GM19238 (cell line): ENCODE measurements around the gene HNRNPLL.
"Not testable (repeated sequence)": the region's sequence is repeated elsewhere in the genome, so short reads cannot be mapped to it uniquely, and the experiment has no call there.

ENCODE experiments used
- DNase-seq: peaks from one replicate; pipeline ENCODE4 v3.0.0; 2011; ENCODE audit warnings: low spot score; ENCODE audit not compliant: insufficient read length

Gene HNRNPLL

GRCh38 chr2:38602732-38603401 is at the start of gene HNRNPLL:
Gene HNRNPLL, minus strand, starts transcription at chr2:38602928. Its CDS starts 302 bp downstream, at chr2:38602626.
- DNase-seq, result peak; percentile 85

GRCh38 chr2:38650717-38651116 is 48.0 kb upstream of the HNRNPLL start:
- DNase-seq, result no peak

DNA sequence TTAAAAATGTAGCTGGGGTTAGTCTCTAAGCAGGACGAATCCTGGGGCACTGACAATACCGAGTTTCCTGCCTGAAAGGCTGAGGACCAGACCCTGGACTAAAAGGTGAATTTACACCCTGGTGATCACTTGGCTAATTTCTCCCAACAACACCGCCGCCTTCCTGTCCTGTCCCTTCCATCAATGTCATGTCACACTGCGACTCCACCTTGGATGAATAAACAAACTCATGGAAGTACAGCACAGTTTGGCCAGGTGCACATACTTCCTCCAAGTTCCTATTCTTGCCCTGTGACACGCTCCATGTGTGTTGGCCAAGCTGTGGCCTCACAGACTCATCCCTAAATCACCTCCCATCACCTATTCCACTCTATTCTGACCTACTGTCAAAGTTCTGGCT is 47.3 kb upstream of the HNRNPLL start:
- DNase-seq, result no peak

DNA sequence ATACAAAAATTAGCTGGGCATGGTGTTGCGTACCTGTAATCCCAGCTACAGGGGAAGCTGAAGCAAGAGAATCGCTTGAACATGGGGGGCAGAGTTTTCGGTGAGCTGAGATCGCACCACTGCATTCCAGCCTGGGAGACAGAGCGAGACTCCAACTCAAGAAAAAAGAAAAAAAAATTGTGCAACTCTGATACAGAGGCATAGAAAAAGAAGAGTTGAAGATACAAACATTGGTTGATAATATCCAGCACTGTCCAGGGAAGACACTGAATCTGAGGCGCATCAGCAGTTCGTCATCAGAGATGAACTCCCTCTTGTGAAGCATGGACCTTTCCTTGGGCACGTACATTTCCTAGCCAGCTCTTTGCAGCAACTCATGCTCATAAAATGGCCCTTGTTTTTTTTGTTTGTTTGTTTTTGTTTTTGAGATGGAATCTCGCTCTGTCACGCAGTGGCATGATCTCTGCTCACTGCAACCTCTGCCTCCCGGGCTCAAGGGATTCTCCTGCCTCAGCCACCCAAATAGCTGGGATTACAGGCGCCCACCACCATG is 46.5 kb upstream of the HNRNPLL start:
- DNase-seq, result no peak

GRCh38 chr2:38648107-38648761 is 45.5 kb upstream of the HNRNPLL start:
- no peak for DNase-seq

DNA sequence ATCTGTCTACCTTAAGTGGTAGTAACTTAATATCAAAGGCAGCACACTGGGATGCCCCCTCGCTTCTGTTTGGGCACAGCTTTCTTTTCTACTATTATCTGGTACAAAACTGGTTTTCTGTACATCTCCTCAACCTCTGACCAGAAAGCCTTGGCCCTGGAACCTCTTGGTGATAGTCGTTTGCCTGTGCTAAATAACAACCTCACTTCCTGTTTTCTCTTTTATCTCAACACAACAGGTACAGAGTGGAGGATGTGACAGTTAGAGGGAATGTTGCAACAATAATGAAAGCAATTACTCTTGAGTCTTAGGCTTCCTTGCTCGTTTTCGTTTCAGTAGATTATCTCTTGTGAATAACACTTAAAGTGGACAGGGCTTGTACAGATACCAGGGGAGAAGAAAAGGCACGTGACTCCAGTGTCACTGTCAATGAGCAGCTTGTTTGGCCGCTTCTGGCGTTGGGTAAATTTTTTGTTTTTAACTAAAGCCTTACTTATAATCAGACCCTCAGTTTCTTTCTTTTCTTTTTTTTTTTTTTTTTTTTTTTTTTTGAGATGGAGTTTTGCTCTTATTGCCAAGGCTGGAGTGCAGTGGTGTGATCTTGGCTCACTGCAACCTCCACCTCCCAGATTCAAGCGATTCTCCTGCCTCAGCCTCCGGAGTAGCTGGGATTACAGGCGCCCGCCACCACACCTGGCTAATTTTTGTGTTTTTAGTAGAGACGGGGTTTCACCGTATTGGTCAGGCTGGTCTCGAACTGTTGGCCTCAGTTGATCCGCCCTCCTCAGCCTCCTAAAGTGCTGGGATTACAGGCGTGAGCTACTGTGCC is 41.2 kb upstream of the HNRNPLL start:
- DNase-seq, result not testable (repeated sequence)

DNA sequence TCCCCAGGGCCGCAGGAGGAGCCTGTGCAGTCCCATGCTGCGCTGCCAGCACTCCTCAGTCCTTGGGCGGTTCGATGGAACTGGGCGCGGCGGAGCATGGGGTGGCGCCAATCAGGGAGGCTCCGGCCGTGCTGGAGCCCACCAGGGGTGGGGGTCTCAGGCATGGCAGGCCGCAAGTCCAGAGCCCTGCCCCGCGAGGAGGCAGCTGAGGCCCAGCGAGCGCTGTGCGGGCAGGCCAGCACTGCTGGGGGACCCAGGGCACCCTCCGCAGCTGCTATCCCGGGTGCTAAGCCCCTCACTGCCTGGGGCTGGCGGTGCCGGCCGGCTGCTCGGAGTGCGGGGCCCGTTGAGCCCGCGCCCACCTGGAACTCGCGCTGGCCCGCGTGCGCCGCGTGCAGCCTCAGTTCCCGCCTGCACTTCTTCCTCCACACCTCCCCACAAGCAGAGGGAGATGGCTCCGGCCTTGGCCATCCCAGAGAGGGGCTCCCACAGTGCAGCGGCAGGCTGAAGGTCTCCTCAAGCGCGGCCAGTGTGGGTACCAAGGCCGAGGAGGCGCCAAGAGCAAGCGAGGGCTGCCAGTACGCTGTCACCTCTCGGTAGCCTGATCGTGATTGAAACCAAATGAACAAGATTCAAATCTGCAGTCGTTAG is 40.4 kb upstream of the HNRNPLL start:
- DNase-seq, result no peak

DNA sequence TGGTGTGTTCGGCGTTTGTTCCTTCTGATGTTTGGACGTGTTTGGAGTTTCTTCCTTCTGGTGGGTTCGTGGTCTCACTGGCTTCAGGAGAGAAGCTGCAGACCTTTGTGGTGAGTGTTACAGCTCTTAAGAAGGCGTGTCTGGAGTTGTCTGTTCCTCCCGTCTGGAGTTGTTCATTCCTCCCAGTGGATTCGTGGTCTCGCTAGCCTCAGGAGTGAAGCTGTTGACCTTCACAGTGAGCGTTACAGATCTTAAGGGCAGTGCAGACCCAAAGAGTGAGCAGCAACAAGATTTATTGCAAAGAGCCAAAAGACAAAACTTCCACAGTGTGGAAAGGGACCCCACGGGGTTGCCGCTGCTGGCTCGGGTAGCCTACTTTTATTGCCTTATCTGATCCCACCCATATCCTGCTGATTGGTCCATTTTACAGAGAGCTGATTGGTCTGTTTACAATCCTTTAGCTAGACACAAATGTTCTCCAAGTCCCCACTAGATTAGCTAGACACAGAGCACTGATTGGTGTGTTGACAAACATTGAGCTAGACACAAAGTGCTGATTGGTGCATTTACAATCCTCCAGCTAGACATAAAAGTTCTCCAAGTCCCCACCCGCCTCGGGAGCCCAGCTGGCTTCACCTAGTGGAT is 39.8 kb upstream of the HNRNPLL start:
- DNase-seq, result not testable (repeated sequence)

DNA sequence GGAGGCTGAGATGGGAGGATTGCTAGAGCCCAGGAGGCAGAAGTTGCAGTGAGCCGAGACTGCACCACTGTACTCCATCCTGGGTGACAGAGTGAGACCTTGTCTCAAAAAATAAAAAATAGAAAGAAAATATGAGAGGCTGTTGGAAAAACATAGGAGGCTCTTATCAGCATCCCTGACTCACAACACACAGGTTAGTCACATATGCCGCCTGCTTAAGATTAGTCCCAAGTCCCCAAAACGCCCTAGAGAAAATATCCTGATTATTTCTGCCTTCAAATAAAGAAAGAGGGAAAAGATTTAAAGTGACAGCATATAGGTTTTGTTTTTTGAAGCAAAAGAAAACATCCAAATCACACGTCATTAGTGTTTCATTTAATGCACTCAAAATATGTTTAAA is 33.3 kb upstream of the HNRNPLL start:
- no peak for DNase-seq

DNA sequence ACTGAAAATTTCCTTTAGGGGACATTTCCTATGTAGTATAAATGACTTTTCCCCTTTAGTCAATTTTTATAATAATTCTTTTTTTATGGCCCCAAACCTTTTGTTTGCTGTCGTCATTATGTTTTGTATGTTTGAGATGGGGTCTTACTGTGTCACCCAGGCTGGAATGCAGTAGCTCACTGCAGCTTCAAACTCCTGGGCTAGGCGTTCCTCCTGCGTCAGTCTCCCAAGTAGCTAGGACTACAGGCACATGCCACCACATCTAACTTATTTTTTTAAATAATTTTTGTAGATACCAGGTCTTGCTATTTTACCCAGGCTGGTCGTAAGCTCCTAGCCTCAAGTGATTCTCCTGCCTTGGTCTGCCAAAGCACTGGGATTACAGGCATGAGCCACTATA is 32.4 kb upstream of the HNRNPLL start:
- DNase-seq, result no peak

DNA sequence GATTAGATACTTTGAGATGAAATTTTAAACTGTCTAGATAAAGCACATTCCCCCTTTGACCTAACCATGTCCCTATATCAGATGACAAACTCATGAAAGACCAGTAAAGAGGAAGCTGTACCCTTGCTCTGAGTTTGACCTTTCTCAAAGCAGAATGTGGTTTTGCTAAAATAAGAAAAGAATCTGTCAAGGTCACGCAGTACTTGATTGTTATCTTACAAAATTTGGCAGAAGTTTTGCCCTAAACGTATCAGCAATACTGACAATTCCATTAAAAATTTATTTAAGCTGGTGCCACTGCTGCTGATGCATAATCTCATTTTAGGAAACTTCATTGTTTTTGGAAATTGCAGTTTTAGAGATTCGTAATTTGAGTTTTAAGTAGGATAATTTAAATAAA is 32.0 kb upstream of the HNRNPLL start:
- peak; percentile 26 for DNase-seq

- DNase-seq, result no peak
Measured at GRCh38 chr2:38633895-38634294, 31.2 kb upstream of the HNRNPLL start.

DNA sequence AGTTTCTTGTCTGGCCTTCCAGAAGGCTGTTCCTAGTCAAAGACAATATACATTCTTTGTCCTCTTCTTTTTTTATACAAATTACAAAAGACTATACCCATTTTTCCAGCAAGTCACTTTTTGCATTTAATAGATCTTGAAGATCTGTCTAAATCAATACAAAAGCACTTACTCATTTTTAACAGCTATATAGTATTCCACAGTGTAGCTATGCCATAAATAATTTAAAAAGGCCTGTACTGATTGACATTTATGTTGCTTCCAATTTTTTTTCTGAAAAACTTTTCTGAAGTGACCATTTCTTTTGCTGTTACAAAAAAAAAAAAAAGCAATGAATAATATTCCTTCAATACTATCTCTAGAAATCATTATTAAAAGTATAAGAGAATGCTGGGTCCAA is 30.3 kb upstream of the HNRNPLL start:
- DNase-seq, result no peak

- DNase-seq, result no peak
Measured at GRCh38 chr2:38631976-38632375, 29.2 kb upstream of the HNRNPLL start.

DNA sequence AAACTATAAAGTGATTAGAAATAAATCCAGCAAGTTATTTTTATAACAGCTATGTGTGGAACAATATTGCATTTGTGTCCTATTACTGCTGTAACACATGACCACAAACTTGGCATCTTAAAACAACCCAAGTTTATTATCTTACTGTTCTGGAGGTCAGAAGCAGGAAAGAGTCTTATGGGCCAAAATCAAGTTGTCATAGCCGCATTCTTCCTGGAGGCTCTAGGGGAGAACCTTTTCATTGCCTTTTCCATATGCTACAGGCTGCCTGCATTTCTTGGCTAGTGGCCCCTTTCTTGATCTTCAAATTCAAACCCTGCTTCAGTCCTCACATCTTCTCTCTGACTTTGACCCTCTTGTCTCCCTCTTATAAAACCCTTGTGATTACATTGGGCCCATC is 27.0 kb upstream of the HNRNPLL start:
- no peak for DNase-seq

GRCh38 chr2:38627391-38627790 is 24.7 kb upstream of the HNRNPLL start:
- DNase-seq, result no peak

- DNase-seq, result no peak
Measured at GRCh38 chr2:38626326-38627035, 23.8 kb upstream of the HNRNPLL start.

DNA sequence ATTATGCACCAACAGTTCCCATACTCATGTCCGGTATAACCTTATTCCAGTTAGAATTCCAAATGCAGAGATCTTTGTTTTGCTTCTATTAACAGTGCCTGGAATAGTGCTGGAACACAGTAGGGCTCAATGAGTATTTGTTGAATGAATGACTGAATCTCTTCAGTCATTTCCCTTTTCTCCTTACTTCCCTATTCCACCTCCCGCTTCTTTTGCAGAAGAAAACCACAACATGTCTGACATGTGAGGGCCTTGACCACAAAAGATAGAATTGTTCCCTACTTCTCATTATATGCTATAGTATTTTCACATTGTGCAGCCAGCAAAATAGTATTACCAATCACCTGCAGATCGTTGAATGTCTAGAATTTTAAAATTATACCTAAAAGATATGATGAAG is 19.5 kb upstream of the HNRNPLL start:
- DNase-seq, result no peak

- DNase-seq, result no peak
Measured at GRCh38 chr2:38621018-38621417, 18.3 kb upstream of the HNRNPLL start.

GRCh38 chr2:38620282-38620977 is 17.7 kb upstream of the HNRNPLL start:
- no peak for DNase-seq
